ENCODE measurements around the gene OR51Q1. TPM values are rescaled to one million over a fixed set of nuclear protein-coding genes. Genes with fewer than 3 reads are reported as not detected.

OR51Q1 gene
- total and polyA plus RNA-seq, 4 donors = not detected

DNA sequence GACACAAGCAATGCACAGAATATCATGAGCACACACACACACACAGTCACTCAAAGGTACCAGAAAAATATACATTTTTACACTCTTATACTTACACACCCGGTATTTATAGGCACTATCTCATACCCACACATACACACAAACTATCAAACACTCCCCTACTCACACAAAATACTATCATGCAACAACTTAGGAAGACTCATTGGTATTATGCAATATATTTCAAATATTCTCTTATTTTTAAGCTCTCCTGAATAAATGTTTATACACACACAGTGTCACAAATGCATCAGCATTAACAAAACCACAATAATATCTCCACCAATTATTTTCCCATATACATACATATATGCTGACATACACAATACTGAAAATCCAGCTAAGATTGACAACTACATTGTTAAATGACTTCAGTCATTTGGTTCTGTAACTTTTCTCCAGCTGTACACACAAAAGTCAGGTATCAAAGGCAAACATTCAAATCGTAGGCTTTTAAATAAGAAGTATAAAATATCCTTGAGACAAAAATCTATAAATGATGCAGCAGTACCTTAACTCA, 22.0 kb downstream of the OR51Q1 start:
- DNase-seq = no peak
- no peak for ATAC-seq (ENCODE audit: insufficient read depth, low FRiP score)
- Histone ChIP-seq H3K4me3 (no peak overlapping the region), H3K9me3 (ENCODE audit: control insufficient read depth in 4 of 4, insufficient read depth in 3 of 4, low read length in 3 of 4) (no peaks in the 10 kb centered on the region), H3K27me3 (ENCODE audit: control insufficient read depth in 3 of 3, insufficient read depth in 3 of 3, low read length in 2 of 3) (no peaks in the 10 kb centered on the region), H3K4me1 (ENCODE audit: control insufficient read depth in 5 of 5, insufficient read depth in 5 of 5, low read length in 5 of 5) (no peaks in the 10 kb centered on the region), H3K27ac (ENCODE audit: low read depth in 1 of 2, low read length in 1 of 2) (no peak overlapping the region), H3K36me3 (ENCODE audit: control insufficient read depth in 4 of 4, insufficient read depth in 4 of 4, low read length in 4 of 4) (no peaks in the 10 kb centered on the region), H3K9ac (ENCODE audit: insufficient read depth in 1 of 2, low read length in 2 of 2) (no peak overlapping the region)
- 36 to 78% methylated on average over 2 of the region's 2 CpGs for WGBS, 2 donors
- TF ChIP-seq, protein P1, sequence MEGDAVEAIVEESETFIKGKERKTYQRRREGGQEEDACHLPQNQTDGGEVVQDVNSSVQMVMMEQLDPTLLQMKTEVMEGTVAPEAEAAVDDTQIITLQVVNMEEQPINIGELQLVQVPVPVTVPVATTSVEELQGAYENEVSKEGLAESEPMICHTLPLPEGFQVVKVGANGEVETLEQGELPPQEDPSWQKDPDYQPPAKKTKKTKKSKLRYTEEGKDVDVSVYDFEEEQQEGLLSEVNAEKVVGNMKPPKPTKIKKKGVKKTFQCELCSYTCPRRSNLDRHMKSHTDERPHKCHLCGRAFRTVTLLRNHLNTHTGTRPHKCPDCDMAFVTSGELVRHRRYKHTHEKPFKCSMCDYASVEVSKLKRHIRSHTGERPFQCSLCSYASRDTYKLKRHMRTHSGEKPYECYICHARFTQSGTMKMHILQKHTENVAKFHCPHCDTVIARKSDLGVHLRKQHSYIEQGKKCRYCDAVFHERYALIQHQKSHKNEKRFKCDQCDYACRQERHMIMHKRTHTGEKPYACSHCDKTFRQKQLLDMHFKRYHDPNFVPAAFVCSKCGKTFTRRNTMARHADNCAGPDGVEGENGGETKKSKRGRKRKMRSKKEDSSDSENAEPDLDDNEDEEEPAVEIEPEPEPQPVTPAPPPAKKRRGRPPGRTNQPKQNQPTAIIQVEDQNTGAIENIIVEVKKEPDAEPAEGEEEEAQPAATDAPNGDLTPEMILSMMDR (IDR thresholded peaks at IDR 0.05; ENCODE audit: control extremely low read depth, extremely low read depth) = no peak

DNA sequence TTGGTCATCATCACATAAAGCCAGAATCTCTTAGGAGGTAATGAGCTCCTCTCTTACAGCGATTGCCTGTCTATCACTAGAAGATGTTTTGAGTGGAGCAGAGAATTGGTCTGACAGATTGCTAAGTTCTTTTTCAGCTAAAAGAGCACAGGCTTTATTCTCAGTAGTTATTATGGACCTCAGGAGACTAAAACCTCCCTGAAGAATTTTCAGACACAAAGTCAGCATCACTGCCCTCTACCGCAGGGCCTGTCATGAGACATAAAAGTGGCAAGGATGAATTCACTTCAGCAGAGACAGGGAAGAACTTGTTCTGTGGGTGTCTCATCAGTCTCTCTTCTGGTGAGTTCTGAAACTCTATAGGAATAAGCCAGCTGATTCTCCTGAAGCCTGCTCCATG, 27.1 kb downstream of the OR51Q1 start, which contains the start of gene OR51I2:
Gene OR51I2 (plus strand): TSS at position 301 of the 400 bp plus-strand sequence. CDS start 4,166 bp downstream, outside the sequence.
- DNase-seq = no peak
- H3K27me3 ChIP-seq (ENCODE audit: control insufficient read depth in 3 of 3, insufficient read depth in 3 of 3, low read length in 2 of 3) = no peaks in the 10 kb centered on the region
- 93 to 96% methylated on average over 2 of the region's 2 CpGs for WGBS, 2 donors
- H3K9ac ChIP-seq (ENCODE audit: insufficient read depth in 1 of 2, low read length in 2 of 2) = no peak within 1 kb of the TSS
- no peaks in the 10 kb centered on the region for H3K36me3 ChIP-seq (ENCODE audit: control insufficient read depth in 4 of 4, insufficient read depth in 4 of 4, low read length in 4 of 4)
- no peaks in the 10 kb centered on the region for H3K4me1 ChIP-seq (ENCODE audit: control insufficient read depth in 5 of 5, insufficient read depth in 5 of 5, low read length in 5 of 5)
- no peak within 1 kb of the TSS for H3K27ac ChIP-seq (ENCODE audit: low read depth in 1 of 2, low read length in 1 of 2)
- no peaks in the 10 kb centered on the region for H3K9me3 ChIP-seq (ENCODE audit: control insufficient read depth in 4 of 4, insufficient read depth in 3 of 4, low read length in 3 of 4)
- no peak within 1 kb of the TSS for H3K4me3 ChIP-seq
- no peak for ATAC-seq (ENCODE audit: insufficient read depth, low FRiP score)
- TF ChIP-seq, protein P1 (IDR thresholded peaks at IDR 0.05; ENCODE audit: control extremely low read depth, extremely low read depth) = no peak

DNA sequence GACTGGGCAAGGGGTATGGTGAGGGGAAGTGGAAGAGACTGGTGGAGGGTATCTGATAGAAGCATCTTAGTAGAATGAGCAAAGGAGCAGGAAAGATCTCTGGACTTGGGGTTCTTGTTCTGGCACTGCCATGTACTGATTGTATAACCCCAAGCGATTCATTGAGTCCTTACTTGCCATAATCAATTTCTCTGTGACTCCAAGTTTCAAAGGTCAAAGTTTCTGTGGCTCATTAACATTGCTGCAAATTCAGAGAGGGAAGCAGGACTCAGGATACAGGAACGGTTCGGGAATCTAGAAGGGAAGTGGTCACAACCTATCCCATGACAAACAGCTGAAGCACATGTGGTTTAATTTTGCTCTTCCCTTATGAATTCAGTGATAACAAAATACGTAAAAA, 27.5 kb downstream of the OR51Q1 start:
- H3K36me3 ChIP-seq (ENCODE audit: control insufficient read depth in 4 of 4, insufficient read depth in 4 of 4, low read length in 4 of 4) = no peaks in the 10 kb centered on the region
- TF ChIP-seq, protein P1 (IDR thresholded peaks at IDR 0.05; ENCODE audit: control extremely low read depth, extremely low read depth) = no peak
- H3K27ac ChIP-seq (ENCODE audit: low read depth in 1 of 2, low read length in 1 of 2) = no peak overlapping the region
- H3K9me3 ChIP-seq (ENCODE audit: control insufficient read depth in 4 of 4, insufficient read depth in 3 of 4, low read length in 3 of 4) = no peaks in the 10 kb centered on the region
- H3K27me3 ChIP-seq (ENCODE audit: control insufficient read depth in 3 of 3, insufficient read depth in 3 of 3, low read length in 2 of 3) = no peaks in the 10 kb centered on the region
- H3K4me1 ChIP-seq (ENCODE audit: control insufficient read depth in 5 of 5, insufficient read depth in 5 of 5, low read length in 5 of 5) = no peaks in the 10 kb centered on the region
- WGBS, 2 donors = 74 to 88% methylated on average over 4 of the region's 4 CpGs
- H3K9ac ChIP-seq (ENCODE audit: insufficient read depth in 1 of 2, low read length in 2 of 2) = no peak overlapping the region
- DNase-seq = no peak
- no peak overlapping the region for H3K4me3 ChIP-seq
- no peak for ATAC-seq (ENCODE audit: insufficient read depth, low FRiP score)

Data from lung (tissue), 12 donors.